K562 (cell line): Measurements from ENCODE around the gene TMCC2. TPM values are rescaled to one million over a fixed set of nuclear protein-coding genes. Genes with fewer than 3 reads are reported as not detected.

ENCODE experiments used
- CCNT2 ChIP-seq: IDR thresholded peaks from 2 replicates; pipeline ENCODE4 v1.6.1; 2011; ENCODE audit warnings: borderline replicate concordance, low read depth, mild to moderate bottlenecking, moderate library complexity, mixed read lengths, low read length; ENCODE audit not compliant: insufficient read length; ENCODE audit errors: extremely low read depth
- DMBX1 ChIP-seq: fragments of 250-450 bp; sonication (Bioruptor Pico); IDR thresholded peaks from 2 replicates; pipeline ENCODE4 v1.8.0; 2022; ENCODE audit warnings: inconsistent platforms, mild to moderate bottlenecking, moderate library complexity, borderline replicate concordance
- ETV1 ChIP-seq: fragments of 450-650 bp; conservative IDR thresholded peaks from 2 replicates; pipeline ENCODE4 v1.6.1; 2016; ENCODE audit warnings: missing genetic modification characterization, control low read depth, low read depth, missing compliant biosample characterization
- FUS ChIP-seq: fragments of 200-400 bp; formaldehyde crosslinking; optimal IDR thresholded peaks from 2 replicates; pipeline ENCODE3; 2017; ENCODE audit warnings: low read depth, low read length
- KDM1A ChIP-seq, 2 experiments: fragments of 450-650 bp; IDR thresholded peaks; 2 replicates each; pipeline ENCODE4 v1.6.1; 2016; ENCODE audit warnings: mild to moderate bottlenecking in 2 of 2
- KLF16 ChIP-seq: IDR thresholded peaks from 2 replicates; pipeline ENCODE4 v1.6.1; 2016; ENCODE audit warnings: antibody characterized with exemption
- MECOM ChIP-seq: fragments of 250-450 bp; sonication (Bioruptor Pico); IDR thresholded peaks from 2 replicates; pipeline ENCODE4 v1.8.0; 2022; ENCODE audit warnings: inconsistent platforms
- MTA2 ChIP-seq: fragments of 450-650 bp; IDR thresholded peaks from 2 replicates; pipeline ENCODE4 v1.6.1; 2016; ENCODE audit warnings: low read depth
- POLR2G ChIP-seq: fragments of 200-400 bp; formaldehyde crosslinking; IDR thresholded peaks from 2 replicates; pipeline ENCODE4 v1.6.1; 2017; ENCODE audit warnings: low read depth, mild to moderate bottlenecking, antibody characterized with exemption, low read length, moderate library complexity
- RNF2 ChIP-seq: sonication (generic); IDR thresholded peaks from 2 replicates; pipeline ENCODE4 v1.6.1; 2016
- SFPQ ChIP-seq: fragments of 200-400 bp; formaldehyde crosslinking; IDR thresholded peaks from 2 replicates; pipeline ENCODE4 v1.6.1; 2017; ENCODE audit warnings: mild to moderate bottlenecking, low read depth, low read length, moderate library complexity
- SIX5 ChIP-seq, 2 experiments: IDR thresholded peaks; 2 replicates each; pipeline ENCODE4 v1.6.1; 2011; ENCODE audit warnings: low read length in 2 of 2, borderline replicate concordance in 1 of 2, low read depth in 1 of 2, mild to moderate bottlenecking in 1 of 2, moderate library complexity in 1 of 2; ENCODE audit not compliant: insufficient read depth in 1 of 2
- TBP ChIP-seq: optimal IDR thresholded peaks from 2 replicates; pipeline ENCODE3; 2011; ENCODE audit warnings: low read depth, low read length, improper control_type of control experiment
- ZKSCAN1 ChIP-seq: fragments of 150-350 bp; IDR thresholded peaks from 2 replicates; pipeline ENCODE4 v1.6.1; 2016; ENCODE audit warnings: low read depth, low read length
- ZNF143 ChIP-seq: sonication (generic); formaldehyde crosslinking; IDR thresholded peaks from 2 replicates; pipeline ENCODE4 v1.9.0; 2022; ENCODE audit warnings: mild to moderate bottlenecking, missing genetic modification reagents
- ZNF583 ChIP-seq: fragments of 250-450 bp; sonication (Bioruptor Pico); IDR thresholded peaks from 2 replicates; pipeline ENCODE4 v1.4.0; 2020
- ZNF584 ChIP-seq: fragments of 200-800 bp; sonication (Bioruptor generic); IDR thresholded peaks from 2 replicates; pipeline ENCODE4 v1.6.1; 2016; ENCODE audit warnings: low read depth, mild to moderate bottlenecking, missing genetic modification characterization, missing compliant biosample characterization
- ZZZ3 ChIP-seq: fragments of 450-650 bp; IDR thresholded peaks from 2 replicates; pipeline ENCODE4 v1.6.1; 2016; ENCODE audit warnings: antibody characterized with exemption, mild to moderate bottlenecking, moderate library complexity
- polyA plus RNA-seq, 8 experiments: library from polyadenylated mRNA; depleted of rRNA in 4 of 8; stranded (reverse) in 5 of 8; unstranded in 3 of 8; fragments of >200 nt; fragmentation: Nextera tagmentation in 2 of 8; fragmentation: Illumina TruSeq in 1 of 8; extraction: Ambion mirVana in 2 of 8; extraction: Trizol in 1 of 8; gene quantifications; 2 replicates each; pipeline versions ENCODE4 v1.2.1 to v1.2.3, GENCODE V29; 2011 to 2014; ENCODE audit warnings: inconsistent platforms in 1 of 8, missing spikeins in 1 of 8
- total RNA-seq, 7 experiments: library from RNA; depleted of rRNA in 6 of 7; stranded (reverse); fragments of >200 nt in 6 of 7; fragmentation: Illumina TruSeq in 2 of 7; extraction: Trizol in 2 of 7; gene quantifications; 2 replicates each; pipeline versions ENCODE4 v1.2.1 to v1.2.3, GENCODE V29; 2011 to 2021; ENCODE audit warnings: low replicate concordance in 1 of 7
- TF ChIP-seq, protein P1 (sequence below): fragments of 250-450 bp; sonication (Bioruptor Pico); IDR thresholded peaks from 2 replicates; pipeline ENCODE4 v1.4.0; 2020; ENCODE audit warnings: mild to moderate bottlenecking, moderate library complexity
- TF ChIP-seq, protein P2 (sequence below): IDR thresholded peaks from 2 replicates; pipeline ENCODE4 v1.6.1; 2011; ENCODE audit warnings: borderline replicate concordance, low read depth, mild to moderate bottlenecking, moderate library complexity, low read length; ENCODE audit not compliant: insufficient read depth, poor library complexity, severe bottlenecking

The TMCC2 gene
- total and polyA plus RNA-seq, 9 of the 15 experiments (the other 6 are each of a cell fraction or from before 2014, with no cell fraction given): 0.06 to 1.8 (median 0.98) TPM

- TF ChIP-seq, protein P1, sequence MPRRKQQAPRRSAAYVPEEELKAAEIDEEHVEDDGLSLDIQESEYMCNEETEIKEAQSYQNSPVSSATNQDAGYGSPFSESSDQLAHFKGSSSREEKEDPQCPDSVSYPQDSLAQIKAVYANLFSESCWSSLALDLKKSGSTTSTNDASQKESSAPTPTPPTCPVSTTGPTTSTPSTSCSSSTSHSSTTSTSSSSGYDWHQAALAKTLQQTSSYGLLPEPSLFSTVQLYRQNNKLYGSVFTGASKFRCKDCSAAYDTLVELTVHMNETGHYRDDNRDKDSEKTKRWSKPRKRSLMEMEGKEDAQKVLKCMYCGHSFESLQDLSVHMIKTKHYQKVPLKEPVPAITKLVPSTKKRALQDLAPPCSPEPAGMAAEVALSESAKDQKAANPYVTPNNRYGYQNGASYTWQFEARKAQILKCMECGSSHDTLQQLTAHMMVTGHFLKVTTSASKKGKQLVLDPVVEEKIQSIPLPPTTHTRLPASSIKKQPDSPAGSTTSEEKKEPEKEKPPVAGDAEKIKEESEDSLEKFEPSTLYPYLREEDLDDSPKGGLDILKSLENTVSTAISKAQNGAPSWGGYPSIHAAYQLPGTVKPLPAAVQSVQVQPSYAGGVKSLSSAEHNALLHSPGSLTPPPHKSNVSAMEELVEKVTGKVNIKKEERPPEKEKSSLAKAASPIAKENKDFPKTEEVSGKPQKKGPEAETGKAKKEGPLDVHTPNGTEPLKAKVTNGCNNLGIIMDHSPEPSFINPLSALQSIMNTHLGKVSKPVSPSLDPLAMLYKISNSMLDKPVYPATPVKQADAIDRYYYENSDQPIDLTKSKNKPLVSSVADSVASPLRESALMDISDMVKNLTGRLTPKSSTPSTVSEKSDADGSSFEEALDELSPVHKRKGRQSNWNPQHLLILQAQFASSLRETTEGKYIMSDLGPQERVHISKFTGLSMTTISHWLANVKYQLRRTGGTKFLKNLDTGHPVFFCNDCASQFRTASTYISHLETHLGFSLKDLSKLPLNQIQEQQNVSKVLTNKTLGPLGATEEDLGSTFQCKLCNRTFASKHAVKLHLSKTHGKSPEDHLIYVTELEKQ: no peak
- TF ChIP-seq KLF16 (peak; percentile 71; the same call in 1 of the 2 replicates), KDM1A (IDR thresholded peaks at IDR 0.05) (no peak), SIX5 (IDR thresholded peaks at IDR 0.05; ENCODE audit: borderline replicate concordance in 1 of 2, insufficient read depth in 1 of 2, low read depth in 1 of 2, low read length in 2 of 2) (no peak), MTA2 (peak; percentile 38; the same call in 1 of the 2 replicates), CCNT2 (peak; percentile 33), ZNF143 (no peak), POLR2G (no peak), MECOM (no peak), SFPQ (no peak), ETV1 (tag) (no peak), ZKSCAN1 (no peak), ZNF584 (CRISPR knock-in tag) (no peak), FUS (no peak), ZNF583 (CRISPR knock-in tag) (no peak), RNF2 (no peak), ZZZ3 (no peak), DMBX1 (CRISPR knock-in tag) (no peak), TBP (no peak)
- TF ChIP-seq, protein P2, sequence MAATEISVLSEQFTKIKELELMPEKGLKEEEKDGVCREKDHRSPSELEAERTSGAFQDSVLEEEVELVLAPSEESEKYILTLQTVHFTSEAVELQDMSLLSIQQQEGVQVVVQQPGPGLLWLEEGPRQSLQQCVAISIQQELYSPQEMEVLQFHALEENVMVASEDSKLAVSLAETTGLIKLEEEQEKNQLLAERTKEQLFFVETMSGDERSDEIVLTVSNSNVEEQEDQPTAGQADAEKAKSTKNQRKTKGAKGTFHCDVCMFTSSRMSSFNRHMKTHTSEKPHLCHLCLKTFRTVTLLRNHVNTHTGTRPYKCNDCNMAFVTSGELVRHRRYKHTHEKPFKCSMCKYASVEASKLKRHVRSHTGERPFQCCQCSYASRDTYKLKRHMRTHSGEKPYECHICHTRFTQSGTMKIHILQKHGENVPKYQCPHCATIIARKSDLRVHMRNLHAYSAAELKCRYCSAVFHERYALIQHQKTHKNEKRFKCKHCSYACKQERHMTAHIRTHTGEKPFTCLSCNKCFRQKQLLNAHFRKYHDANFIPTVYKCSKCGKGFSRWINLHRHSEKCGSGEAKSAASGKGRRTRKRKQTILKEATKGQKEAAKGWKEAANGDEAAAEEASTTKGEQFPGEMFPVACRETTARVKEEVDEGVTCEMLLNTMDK: no peak
These were observed 18.9 kb upstream of the TMCC2 start (continued) for GRCh38 chr1:205208811-205209210.
